Measurements from ENCODE around the gene FAM136A. TPM values are rescaled to one million over a fixed set of nuclear protein-coding genes. Genes with fewer than 3 reads are reported as not detected.

The FAM136A gene
- total and polyA plus RNA-seq, 2 of the 13 experiments (the other 11 are each of a cell fraction or from before 2014, with no cell fraction given), result 77.8 to 126 TPM

DNA sequence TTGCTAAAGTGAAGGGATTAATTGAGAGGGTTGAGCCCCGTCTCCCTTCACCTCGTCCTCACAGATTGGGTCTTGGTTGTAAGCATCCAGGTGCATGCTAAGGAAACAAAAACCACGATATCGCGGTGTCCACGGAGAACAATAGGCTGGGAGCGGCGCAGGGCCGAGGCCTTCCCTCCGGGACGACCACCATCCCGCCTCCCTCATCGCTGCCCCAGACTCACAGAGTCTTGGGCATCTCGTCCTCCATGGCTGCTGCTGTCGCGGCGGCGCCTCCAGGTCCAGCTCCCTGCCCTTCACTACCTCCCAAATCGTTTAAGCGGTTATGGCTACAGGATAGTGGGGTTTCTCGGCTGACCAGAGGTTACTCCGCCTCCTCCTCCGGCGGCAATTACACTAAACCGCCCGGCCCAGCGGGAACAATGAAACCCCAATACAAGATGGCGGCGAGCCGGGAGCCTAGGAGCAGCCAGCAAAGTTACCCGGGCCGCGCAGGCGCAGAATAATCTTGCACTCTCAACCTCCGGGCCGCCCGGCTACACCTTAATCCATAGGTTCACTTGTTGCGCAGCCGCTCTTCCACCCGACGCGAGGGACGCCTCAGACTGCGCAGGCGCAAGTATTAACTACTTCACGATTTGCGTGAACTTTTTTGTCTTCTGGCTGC lies 53.6 kb downstream of the FAM136A start, which contains the start of gene TIA1 (continued):
- TF ChIP-seq, protein P1, sequence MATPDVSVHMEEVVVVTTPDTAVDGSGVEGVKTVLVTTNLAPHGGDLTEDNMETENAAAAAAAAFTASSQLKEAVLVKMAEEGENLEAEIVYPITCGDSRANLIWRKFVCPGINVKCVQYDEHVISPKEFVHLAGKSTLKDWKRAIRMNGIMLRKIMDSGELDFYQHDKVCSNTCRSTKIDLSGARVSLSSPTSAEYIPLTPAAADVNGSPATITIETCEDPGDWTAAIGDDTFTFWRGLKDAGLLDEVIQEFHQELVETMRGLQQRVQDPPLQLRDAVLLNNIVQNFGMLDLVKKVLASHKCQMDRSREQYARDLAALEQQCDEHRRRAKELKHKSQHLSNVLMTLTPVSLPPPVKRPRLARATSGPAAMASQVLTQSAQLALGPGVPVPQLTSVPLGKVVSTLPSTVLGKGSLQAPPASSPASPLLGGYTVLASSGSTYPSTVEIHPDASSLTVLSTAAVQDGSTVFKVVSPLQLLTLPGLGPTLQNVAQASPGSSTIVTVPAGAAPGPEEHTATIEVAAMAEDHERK (CRISPR knock-in tag; IDR thresholded peaks at IDR 0.05; ENCODE audit: low read depth), result 0 out of 2 replicates have a peak, but pooled peaks have one; percentile 20
- TF ChIP-seq ZSCAN25 (CRISPR knock-in tag; IDR thresholded peaks at IDR 0.05), result 0 out of 2 replicates have a peak, but pooled peaks have one; percentile 70
- peak; percentile 90 for TF ChIP-seq AHR (CRISPR knock-in tag; IDR thresholded peaks at IDR 0.05)
- TF ChIP-seq THYN1 (CRISPR knock-in tag; IDR thresholded peaks at IDR 0.05; ENCODE audit: borderline replicate concordance, low read depth), result no peak
- peak; percentile 81 for TF ChIP-seq ZNF232 (CRISPR knock-in tag; IDR thresholded peaks at IDR 0.05; ENCODE audit: borderline replicate concordance)
- peak; percentile 91; the same call in 1 of the 2 replicates for TF ChIP-seq DNMT1 (CRISPR knock-in tag; IDR thresholded peaks at IDR 0.05)
- peak; percentile 63 for TF ChIP-seq RBM39 (IDR thresholded peaks at IDR 0.05; ENCODE audit: low read depth, low read length, poor library complexity, severe bottlenecking)
- peak; percentile 92; the same call in 1 of the 2 replicates for TF ChIP-seq DZIP1 (CRISPR knock-in tag; IDR thresholded peaks at IDR 0.05)
- no peak for TF ChIP-seq ZNF460 (CRISPR knock-in tag; IDR thresholded peaks at IDR 0.05; ENCODE audit: borderline replicate concordance)
- no peak for TF ChIP-seq ZNF761 (CRISPR knock-in tag; conservative IDR thresholded peaks at IDR 0.05)
- peak; percentile 80; the same call in 1 of the 2 replicates for TF ChIP-seq ZNF543 (CRISPR knock-in tag; IDR thresholded peaks at IDR 0.05)
- no peak; the same call in 1 of the 2 replicates for TF ChIP-seq ZNF367 (CRISPR knock-in tag; IDR thresholded peaks at IDR 0.05; ENCODE audit: borderline replicate concordance)
- TF ChIP-seq, protein P2, sequence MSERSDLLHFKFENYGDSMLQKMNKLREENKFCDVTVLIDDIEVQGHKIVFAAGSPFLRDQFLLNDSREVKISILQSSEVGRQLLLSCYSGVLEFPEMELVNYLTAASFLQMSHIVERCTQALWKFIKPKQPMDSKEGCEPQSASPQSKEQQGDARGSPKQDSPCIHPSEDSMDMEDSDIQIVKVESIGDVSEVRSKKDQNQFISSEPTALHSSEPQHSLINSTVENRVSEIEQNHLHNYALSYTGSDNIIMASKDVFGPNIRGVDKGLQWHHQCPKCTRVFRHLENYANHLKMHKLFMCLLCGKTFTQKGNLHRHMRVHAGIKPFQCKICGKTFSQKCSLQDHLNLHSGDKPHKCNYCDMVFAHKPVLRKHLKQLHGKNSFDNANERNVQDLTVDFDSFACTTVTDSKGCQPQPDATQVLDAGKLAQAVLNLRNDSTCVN (CRISPR knock-in tag; IDR thresholded peaks at IDR 0.05; ENCODE audit: borderline replicate concordance), result peak; percentile 71; the same call in 1 of the 2 replicates
- no peak for TF ChIP-seq EHMT2 (IDR thresholded peaks at IDR 0.05; ENCODE audit: borderline replicate concordance, low read depth, low read length)
- TF ChIP-seq, protein P3, sequence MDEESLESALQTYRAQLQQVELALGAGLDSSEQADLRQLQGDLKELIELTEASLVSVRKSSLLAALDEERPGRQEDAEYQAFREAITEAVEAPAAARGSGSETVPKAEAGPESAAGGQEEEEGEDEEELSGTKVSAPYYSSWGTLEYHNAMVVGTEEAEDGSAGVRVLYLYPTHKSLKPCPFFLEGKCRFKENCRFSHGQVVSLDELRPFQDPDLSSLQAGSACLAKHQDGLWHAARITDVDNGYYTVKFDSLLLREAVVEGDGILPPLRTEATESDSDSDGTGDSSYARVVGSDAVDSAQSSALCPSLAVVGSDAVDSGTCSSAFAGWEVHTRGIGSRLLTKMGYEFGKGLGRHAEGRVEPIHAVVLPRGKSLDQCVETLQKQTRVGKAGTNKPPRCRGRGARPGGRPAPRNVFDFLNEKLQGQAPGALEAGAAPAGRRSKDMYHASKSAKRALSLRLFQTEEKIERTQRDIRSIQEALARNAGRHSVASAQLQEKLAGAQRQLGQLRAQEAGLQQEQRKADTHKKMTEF (CRISPR knock-in tag; IDR thresholded peaks at IDR 0.05), result peak; percentile 90
- no peak for TF ChIP-seq ZNF432 (CRISPR knock-in tag; IDR thresholded peaks at IDR 0.05; ENCODE audit: borderline replicate concordance)
- TF ChIP-seq GTF2F1 (IDR thresholded peaks at IDR 0.05; ENCODE audit: low read length), result no peak
- TF ChIP-seq SIN3B (IDR thresholded peaks at IDR 0.05; ENCODE audit: low read length), result no peak; the same call in 1 of the 2 replicates
- TF ChIP-seq NPAS2 (CRISPR knock-in tag; IDR thresholded peaks at IDR 0.05; ENCODE audit: borderline replicate concordance), result no peak
- TF ChIP-seq POLR2AphosphoS5 (IDR thresholded peaks at IDR 0.05; ENCODE audit: low read depth, low read length), result peak; percentile 92
- TF ChIP-seq KLF9 (CRISPR knock-in tag; IDR thresholded peaks at IDR 0.05; ENCODE audit: low read depth), result peak; percentile 33; the same call in 1 of the 2 replicates
- peak; percentile 83; the same call in 1 of the 2 replicates for TF ChIP-seq ZNF530 (CRISPR knock-in tag; IDR thresholded peaks at IDR 0.05; ENCODE audit: low read depth)
- TF ChIP-seq ZNF879 (CRISPR knock-in tag; IDR thresholded peaks at IDR 0.05), result no peak
- no peak for TF ChIP-seq ZFP37 (CRISPR knock-in tag; IDR thresholded peaks at IDR 0.05; ENCODE audit: borderline replicate concordance)

Data from HepG2 (cell line).